Stimulated activated naive B cell treated with anti-CD40 and anti-IgM and Interleukin-4, amounts not matched to agents 10 μg/mL and 1 μg/mL and 100 μg/mL, for 72 hours (primary cell): Measurements from ENCODE around the gene TNS3.

Source experiments
- ATAC-seq, 2 donors: fragments of 150-1000 bp; cut with Tn5 transposase; replicated peaks; 2 replicates each; pipeline ENCODE4 v1.10.0; 2021; ENCODE audit warnings: moderate library complexity in 1 of 2
- DNase-seq: peaks from one replicate; pipeline ENCODE4 v3.0.0; 2021
- H3K27ac Mint-ChIP-seq: one replicate; pipeline ENCODE4 v1.8.0; 2022; ENCODE audit warnings: mild to moderate bottlenecking, mixed read lengths
- H3K27me3 Mint-ChIP-seq, 2 donors: one replicate each; pipeline ENCODE4 v1.8.0; 2022; ENCODE audit warnings: mixed read lengths in 2 of 2
- H3K36me3 Mint-ChIP-seq, 2 donors: one replicate each; pipeline ENCODE4 v1.8.0; 2022; ENCODE audit warnings: mixed read lengths in 2 of 2, mild to moderate bottlenecking in 1 of 2
- H3K4me1 Mint-ChIP-seq, 2 donors: one replicate each; pipeline ENCODE4 v1.8.0; 2022; ENCODE audit warnings: mixed read lengths in 2 of 2, mild to moderate bottlenecking in 1 of 2
- H3K4me3 Mint-ChIP-seq, 2 donors: one replicate each; pipeline ENCODE4 v1.8.0; 2022; ENCODE audit warnings: mild to moderate bottlenecking in 2 of 2, mixed read lengths in 2 of 2, moderate library complexity in 1 of 2
- H3K9me3 Mint-ChIP-seq, 2 donors: one replicate each; pipeline ENCODE4 v1.8.0; 2022; ENCODE audit warnings: mixed read lengths in 2 of 2, mild to moderate bottlenecking in 1 of 2

The TNS3 gene

GRCh38 chr7:47479821-47480575 lies 101.9 kb downstream of the TNS3 start:
- ATAC-seq (no peak), DNase-seq (no peak)
- H3K36me3 Mint-ChIP-seq, result peaks cover 3 to 19% of the 10 kb centered on the region in 2 donors
- no peaks in the 10 kb centered on the region for H3K27me3 Mint-ChIP-seq
- H3K4me3 Mint-ChIP-seq, result peak overlapping the region; percentile 74 to 80
- H3K9me3 Mint-ChIP-seq, result peaks cover 0 to 2% of the 10 kb centered on the region in 2 donors
- peaks cover 62 to 76% of the 10 kb centered on the region in 2 donors for H3K4me1 Mint-ChIP-seq
- H3K27ac Mint-ChIP-seq, result peak overlapping the region; percentile 99

DNA sequence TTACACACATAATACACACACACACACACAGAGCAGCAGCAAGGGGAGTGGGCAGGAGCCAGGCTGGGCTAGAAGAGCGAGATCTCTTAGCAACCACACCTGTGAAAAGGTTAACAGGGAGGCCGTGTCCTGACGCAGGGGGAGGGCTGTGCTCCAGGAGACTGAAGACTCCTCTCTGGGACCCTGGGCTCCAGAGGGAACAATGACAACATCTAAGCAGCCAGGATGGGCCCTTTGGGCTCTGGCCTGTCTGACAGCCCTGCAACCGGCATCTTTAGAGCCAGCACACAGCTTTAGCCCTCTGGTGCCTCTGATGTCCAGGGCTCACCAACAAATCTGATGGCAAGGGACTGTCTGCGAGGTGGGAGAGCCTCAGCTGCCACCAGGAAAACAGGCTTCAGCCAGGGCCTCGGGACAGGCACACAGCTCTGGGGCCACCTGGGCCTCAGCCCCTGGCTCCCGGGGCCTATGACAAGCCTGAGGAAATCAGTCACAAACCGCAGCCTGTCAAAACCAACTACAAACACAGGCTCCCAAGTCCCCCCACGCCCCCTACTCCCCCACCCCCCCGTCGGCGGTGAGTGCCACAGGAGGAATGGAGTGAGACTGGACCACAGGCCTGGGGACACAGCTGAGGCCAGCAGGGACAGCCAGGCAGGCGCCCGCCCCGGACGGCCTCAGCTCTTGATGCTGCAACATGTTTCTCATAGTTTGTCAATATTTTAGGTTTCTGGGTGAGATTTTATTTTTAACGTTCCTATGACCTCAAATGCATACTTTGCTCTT lies 102.8 kb downstream of the TNS3 start:
- Mint-ChIP-seq H3K36me3 (peaks cover 3 to 19% of the 10 kb centered on the region in 2 donors), H3K4me1 (peaks cover 60 to 71% of the 10 kb centered on the region in 2 donors), H3K4me3 (peak overlapping the region; percentile 74 to 80), H3K27me3 (no peaks in the 10 kb centered on the region), H3K9me3 (peaks cover 0 to 2% of the 10 kb centered on the region in 2 donors), H3K27ac (peak overlapping the region; percentile 99)
- DNase-seq (no peak), ATAC-seq (no peak)

- Mint-ChIP-seq H3K27ac (peak overlapping the region; percentile 42), H3K4me3 (no peak overlapping the region)
- no peak for ATAC-seq
These were observed 103.9 kb downstream of the TNS3 start for GRCh38 chr7:47478017-47478344.

DNA sequence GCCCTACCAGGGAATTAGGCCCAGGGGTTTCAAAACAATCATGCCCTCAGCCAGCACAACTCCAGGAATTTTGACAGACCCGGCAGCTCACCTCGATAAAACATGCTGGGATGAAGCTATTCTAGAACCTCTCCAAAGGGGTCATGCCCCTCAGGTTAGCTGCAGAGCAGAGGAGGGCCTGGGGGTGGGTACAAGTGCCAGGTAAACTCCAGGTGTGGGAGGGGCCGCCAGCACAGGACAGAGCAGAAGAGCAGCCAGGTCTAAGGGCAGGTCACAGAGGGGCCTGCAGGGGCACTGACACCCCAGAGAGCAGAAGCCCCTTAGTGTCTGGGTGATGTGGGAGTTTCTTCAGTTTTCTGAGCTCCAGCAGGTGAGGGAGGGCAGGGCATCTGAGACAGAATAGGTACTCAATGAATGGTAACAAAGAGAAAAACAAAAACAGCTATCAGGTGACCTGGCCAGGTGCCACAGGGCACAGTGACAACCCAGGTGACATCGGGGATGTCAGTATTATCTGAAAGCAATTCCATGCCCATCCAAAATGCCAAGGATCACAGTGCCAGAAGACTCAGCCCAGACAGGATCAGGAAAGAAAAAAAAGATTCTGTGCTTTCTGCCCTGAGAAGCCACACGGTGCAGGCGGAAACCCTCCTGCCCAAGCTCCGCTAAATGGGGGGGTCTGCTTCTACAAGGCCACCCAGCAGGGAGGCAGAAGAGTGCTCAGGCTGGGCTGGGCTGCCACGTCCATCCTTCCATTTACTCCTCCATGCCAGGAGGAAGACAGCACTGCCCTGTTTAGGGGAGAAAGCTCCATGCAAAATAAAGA lies 104.5 kb downstream of the TNS3 start:
- no peaks in the 10 kb centered on the region for H3K27me3 Mint-ChIP-seq
- peaks cover 4 to 10% of the 10 kb centered on the region in 2 donors for H3K36me3 Mint-ChIP-seq
- H3K4me1 Mint-ChIP-seq, result peaks cover 49 to 58% of the 10 kb centered on the region in 2 donors
- DNase-seq, result no peak
- ATAC-seq, result no peak
- H3K9me3 Mint-ChIP-seq, result peaks cover 0 to 2% of the 10 kb centered on the region in 2 donors
- no peak overlapping the region for H3K4me3 Mint-ChIP-seq
- H3K27ac Mint-ChIP-seq, result peak overlapping the region; percentile 42

More at GRCh38 chr7:47478017-47478344, 103.9 kb downstream of the TNS3 start:
- H3K27me3 Mint-ChIP-seq, result no peaks in the 10 kb centered on the region
- H3K36me3 Mint-ChIP-seq, result peaks cover 3 to 15% of the 10 kb centered on the region in 2 donors
- DNase-seq, result no peak
- H3K4me1 Mint-ChIP-seq, result peaks cover 53 to 64% of the 10 kb centered on the region in 2 donors
- H3K9me3 Mint-ChIP-seq, result peaks cover 0 to 2% of the 10 kb centered on the region in 2 donors

DNA sequence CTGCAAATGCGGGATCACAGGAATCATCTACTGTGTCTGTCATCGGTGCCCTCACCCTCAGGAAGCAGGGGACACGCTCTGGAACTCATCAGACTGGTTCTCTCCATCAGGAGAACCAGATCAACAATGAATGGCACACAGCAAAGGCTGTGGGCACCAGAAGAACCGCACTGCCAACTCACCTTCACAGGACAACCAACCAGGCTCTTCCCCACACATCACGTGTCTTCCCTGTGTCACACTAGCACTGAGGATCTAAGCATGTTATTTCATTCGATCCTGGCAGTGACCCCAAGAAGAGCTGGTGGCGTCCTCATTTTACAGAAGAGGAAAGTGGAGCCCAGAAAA lies 106.1 kb downstream of the TNS3 start:
- Mint-ChIP-seq H3K36me3 (peaks cover 1 to 17% of the 10 kb centered on the region in 2 donors), H3K27me3 (no peaks in the 10 kb centered on the region), H3K9me3 (no peaks in the 10 kb centered on the region), H3K27ac (peak overlapping the region; percentile 49), H3K4me3 (no peak overlapping the region), H3K4me1 (peaks cover 36 to 42% of the 10 kb centered on the region in 2 donors)
- no peak for ATAC-seq
- no peak for DNase-seq

- ATAC-seq (peak; percentile 96 to 97), DNase-seq (peak; percentile 73)
- no peak overlapping the region for H3K4me3 Mint-ChIP-seq
- H3K36me3 Mint-ChIP-seq, result peaks cover 1 to 23% of the 10 kb centered on the region in 2 donors
- no peaks in the 10 kb centered on the region for H3K9me3 Mint-ChIP-seq
- no peak overlapping the region for H3K27ac Mint-ChIP-seq
- no peaks in the 10 kb centered on the region for H3K27me3 Mint-ChIP-seq
- H3K4me1 Mint-ChIP-seq, result peaks cover 30 to 36% of the 10 kb centered on the region in 2 donors
These were observed 106.7 kb downstream of the TNS3 start for GRCh38 chr7:47474937-47475879.

DNA sequence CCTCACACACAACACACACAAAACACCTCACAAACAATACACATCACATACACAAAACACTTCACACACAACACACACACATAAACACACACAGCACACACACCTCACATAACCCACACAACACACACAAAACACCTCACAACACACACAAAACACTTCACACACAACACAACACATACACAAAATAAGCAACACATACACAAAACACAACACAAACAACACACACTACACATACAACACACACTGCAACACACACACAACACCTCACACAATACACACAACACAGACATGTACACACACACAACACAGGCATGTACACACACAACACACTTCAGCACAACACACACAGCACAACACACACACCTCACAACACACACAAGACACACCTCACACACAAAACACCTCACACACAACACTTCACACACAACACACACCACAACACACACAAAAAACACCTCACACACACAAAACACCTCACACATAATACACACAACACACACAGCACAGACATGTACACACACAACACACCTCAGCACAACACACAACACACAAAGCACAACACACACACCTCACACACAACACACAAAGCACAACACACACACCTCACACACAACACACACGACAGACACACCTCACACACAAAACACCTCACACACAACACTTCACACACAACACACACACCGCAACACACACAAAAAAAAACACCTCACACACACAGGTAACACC lies 107.5 kb downstream of the TNS3 start:
- H3K4me3 Mint-ChIP-seq, result no peak overlapping the region
- no peak overlapping the region for H3K27ac Mint-ChIP-seq
- peaks cover 23 to 28% of the 10 kb centered on the region in 2 donors for H3K4me1 Mint-ChIP-seq
- no peaks in the 10 kb centered on the region for H3K9me3 Mint-ChIP-seq
- ATAC-seq, result no peak
- H3K27me3 Mint-ChIP-seq, result no peaks in the 10 kb centered on the region
- H3K36me3 Mint-ChIP-seq, result peaks cover 1 to 27% of the 10 kb centered on the region in 2 donors
- no peak for DNase-seq

- Mint-ChIP-seq H3K4me3 (no peak overlapping the region), H3K36me3 (peaks cover 1 to 27% of the 10 kb centered on the region in 2 donors), H3K27me3 (no peaks in the 10 kb centered on the region), H3K4me1 (peaks cover 18 to 21% of the 10 kb centered on the region in 2 donors), H3K27ac (no peak overlapping the region), H3K9me3 (no peaks in the 10 kb centered on the region)
- DNase-seq (no peak), ATAC-seq (no peak)
These were observed 108.3 kb downstream of the TNS3 start for GRCh38 chr7:47473499-47474210.

DNA sequence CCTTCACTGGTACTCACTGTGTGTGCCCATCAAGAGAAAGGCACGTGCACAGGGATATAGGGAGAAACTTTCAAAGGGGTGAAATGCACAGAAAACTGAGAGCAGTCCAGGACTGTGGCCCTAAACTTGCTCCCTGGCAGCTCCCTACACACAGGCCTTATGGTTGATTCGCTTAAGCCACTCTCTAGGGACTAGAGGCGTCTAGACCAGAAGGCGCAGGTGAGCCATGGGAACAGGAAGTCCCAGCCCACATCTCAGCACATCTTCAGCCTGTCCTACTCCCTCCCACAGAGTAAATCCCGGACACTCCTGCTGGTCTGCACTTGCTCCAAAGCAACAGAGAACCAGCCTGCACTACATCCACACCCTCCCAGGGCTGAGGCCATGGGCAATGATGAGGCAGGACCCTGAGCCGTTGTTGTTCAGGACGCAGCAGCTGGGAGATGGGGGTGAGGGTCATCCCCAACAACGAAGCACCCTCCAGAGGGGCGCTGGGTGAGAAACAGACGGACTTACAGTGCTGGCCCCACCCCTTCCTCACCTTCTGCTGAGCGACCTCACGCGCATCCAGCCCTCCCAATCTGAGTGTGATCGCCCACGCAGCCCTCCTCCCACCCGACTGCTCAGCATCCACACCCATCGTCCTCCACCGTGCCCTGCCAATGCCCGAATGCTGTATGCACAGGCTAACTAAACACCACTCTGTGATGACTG lies 109.3 kb downstream of the TNS3 start:
- Mint-ChIP-seq H3K4me1 (peaks cover 11 to 13% of the 10 kb centered on the region in 2 donors), H3K27me3 (no peaks in the 10 kb centered on the region), H3K27ac (no peak overlapping the region), H3K9me3 (no peaks in the 10 kb centered on the region), H3K4me3 (no peak overlapping the region), H3K36me3 (peaks cover 1 to 27% of the 10 kb centered on the region in 2 donors)
- ATAC-seq (no peak), DNase-seq (no peak)

DNA sequence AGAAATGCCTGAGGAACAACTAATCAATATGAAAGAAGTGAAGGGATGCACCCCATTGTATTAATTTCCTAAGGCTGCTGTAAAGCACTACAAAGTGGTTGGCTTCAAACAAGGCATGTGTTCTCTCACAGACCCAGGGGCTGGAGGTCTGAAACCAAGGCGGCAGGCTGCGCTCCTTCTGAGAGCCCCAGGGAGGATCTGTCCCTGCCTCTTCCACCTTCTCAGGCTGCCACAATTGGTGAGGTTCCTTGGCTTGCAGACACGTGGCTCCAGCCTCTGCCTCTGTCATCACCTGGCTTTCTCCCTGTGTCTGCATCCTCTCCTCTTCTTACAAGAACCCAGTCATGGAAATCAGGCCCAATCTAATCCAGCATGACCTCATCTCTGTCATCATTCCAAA lies 110.1 kb downstream of the TNS3 start:
- Mint-ChIP-seq H3K27ac (no peak overlapping the region), H3K4me3 (no peak overlapping the region), H3K4me1 (peaks cover 5 to 13% of the 10 kb centered on the region in 2 donors), H3K9me3 (no peaks in the 10 kb centered on the region), H3K27me3 (no peaks in the 10 kb centered on the region), H3K36me3 (peaks cover 1 to 29% of the 10 kb centered on the region in 2 donors)
- DNase-seq (no peak), ATAC-seq (no peak)

DNA sequence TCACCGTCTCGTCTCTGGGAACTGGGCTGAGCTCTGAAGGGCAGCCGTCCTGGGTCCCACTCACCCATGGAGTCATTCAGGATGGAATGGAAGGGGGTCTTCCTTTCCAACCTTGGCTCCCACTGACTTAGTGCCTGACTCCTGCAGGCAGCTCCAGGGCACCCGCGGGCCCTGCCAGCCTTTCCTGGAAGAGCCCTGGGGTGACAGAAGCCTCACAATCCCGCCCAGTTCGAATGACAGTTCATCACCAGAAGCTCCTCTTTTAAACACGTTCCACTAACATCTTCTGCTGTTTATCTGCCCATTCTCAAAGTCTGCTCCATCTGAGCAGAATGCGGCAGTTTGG lies 110.6 kb downstream of the TNS3 start:
- peaks cover 1 to 30% of the 10 kb centered on the region in 2 donors for H3K36me3 Mint-ChIP-seq
- DNase-seq (no peak), ATAC-seq (no peak)
- H3K27ac Mint-ChIP-seq, result no peak overlapping the region
- peaks cover 5 to 10% of the 10 kb centered on the region in 2 donors for H3K4me1 Mint-ChIP-seq
- H3K9me3 Mint-ChIP-seq, result no peaks in the 10 kb centered on the region
- no peaks in the 10 kb centered on the region for H3K27me3 Mint-ChIP-seq
- H3K4me3 Mint-ChIP-seq, result no peak overlapping the region
